Midbrain (tissue), 1 donor: ENCODE results near the gene SPRR4.

Experiments used
- DNase-seq: peaks from one replicate; lab custom pipeline; 2025; lab: John Stamatoyannopoulos, UW

Gene SPRR4, protein sequence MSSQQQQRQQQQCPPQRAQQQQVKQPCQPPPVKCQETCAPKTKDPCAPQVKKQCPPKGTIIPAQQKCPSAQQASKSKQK

DNA sequence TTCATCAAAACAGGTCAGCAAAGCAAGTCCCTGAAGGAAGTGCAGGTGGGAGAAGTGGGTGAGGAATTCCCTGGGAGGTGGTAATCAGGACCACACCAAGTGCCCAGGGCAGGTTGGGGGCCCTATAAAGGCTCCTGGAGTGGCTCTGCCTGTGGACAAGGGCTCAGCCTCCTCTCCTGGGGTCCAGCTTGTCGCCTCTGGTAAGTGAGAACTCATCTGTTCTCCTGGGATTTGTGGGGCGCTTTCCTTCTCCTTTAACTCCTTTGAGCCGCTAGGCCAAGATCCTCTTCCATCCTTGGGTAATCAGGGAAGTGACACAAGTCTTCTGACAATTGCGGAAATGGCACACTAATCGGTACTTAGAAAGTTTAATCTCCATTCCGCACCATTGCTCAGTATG is at the start of gene SPRR4:
Gene SPRR4, plus strand, starts transcription at position 154 of the 400 bp plus-strand sequence. CDS start 1,243 bp downstream, outside the sequence.
- no peak for DNase-seq

DNA sequence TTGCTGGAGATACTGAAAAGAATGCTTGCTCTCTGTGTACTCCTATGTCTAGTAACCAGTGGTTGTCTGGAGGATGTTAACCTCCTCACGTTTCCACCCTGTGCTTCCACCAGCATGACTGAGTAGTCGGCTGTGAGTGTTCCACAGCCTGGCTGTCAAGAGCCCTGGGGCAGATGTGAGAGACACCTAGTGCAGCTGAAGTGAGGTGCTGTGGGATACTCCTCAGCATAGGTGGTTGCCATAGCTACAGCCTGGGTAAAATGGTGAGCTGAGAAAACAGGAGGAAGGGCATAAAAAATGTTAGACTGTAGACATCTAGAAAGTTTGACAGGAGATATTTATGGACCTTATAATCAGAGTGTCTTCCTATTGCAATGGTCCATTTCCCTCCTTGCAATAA is 46.3 kb upstream of the SPRR4 start:
- DNase-seq: no peak

DNA sequence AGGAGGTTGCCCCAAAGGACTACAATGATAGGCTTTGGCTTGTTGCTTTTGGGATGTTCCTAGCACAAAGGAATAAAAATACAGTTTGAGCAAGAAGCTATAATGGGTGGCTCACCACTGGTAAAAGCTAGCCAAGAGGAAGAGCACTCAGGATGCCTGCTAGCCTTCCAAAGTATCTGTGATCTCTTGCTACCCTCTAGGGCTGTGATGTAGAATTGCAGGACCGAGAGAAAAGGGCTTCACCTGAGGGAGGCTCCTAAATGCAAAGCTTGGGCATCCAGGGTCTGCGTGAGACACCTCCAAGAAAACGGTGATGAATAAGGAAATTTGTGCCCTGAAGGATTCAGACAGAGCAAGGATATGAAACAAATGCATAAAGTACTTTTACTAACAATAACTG is 44.4 kb upstream of the SPRR4 start:
- no peak for DNase-seq

DNA sequence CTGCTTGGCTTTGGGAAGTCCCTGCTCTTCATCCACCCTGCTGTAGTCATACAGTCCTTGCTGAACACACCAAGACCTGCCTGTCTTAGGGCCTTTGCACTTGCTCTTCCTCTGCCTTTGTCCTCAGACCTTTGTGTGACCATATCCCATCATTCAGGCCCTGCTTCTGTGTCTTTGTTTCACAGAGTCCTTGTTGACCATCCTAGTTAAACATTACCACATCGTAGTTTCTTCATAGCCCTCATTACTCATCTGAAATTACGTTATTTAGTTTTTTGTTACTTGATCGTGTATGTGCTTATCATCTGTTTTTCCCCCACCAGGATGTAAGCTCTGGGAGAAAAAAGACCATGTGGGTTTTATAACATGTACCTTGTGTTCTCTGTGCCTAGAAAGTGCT is 41.8 kb upstream of the SPRR4 start:
- DNase-seq: no peak

DNA sequence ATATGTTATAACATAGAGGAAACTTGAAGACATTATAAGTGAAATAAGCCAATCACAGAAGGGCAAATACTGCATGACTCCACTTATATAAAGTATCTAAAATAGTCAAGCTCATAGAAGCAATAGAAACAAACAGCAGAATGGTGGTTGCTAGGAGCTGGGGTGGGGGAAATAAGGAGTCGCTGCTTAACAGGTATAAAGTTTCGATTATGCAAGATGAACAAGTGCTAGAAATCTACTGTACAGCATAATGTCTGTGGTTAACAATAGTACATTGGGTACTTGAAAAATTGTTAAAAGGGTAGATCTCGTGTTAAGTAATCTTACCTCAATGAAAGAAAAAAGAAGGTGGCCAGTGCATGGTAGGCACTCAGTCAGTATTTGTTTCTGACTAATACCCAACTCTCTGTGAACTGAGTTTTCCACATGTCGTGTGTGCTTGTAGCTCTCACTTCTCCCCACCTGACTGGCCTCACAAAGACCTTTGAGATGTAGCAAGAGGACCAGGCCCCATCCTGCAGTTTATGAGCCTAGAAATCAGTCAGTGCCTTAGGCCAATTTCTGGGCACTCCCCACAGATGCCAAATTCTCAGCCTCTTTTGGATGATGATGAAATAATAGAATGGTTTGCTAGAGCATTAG is 38.2 kb upstream of the SPRR4 start:
- DNase-seq: no peak

DNA sequence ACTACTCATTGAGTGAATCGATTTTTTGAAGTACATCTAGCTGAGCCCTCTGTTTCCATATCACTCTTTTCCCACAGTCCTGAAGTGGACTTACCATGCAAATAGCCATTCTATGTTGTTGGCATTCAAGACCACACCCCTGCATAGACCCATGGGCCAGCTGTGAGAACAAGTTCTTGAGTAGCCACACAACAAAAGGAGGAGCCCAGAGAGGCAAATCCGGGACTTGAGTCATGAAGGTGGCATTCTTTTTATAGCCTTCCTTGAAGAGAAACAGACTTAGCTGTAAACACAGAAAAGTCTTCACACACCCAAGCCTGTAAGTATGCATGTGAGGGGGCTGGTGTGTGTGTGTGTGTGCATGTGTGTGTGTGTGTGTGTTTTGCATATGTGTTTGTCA is 37.3 kb upstream of the SPRR4 start:
- DNase-seq: no peak

DNA sequence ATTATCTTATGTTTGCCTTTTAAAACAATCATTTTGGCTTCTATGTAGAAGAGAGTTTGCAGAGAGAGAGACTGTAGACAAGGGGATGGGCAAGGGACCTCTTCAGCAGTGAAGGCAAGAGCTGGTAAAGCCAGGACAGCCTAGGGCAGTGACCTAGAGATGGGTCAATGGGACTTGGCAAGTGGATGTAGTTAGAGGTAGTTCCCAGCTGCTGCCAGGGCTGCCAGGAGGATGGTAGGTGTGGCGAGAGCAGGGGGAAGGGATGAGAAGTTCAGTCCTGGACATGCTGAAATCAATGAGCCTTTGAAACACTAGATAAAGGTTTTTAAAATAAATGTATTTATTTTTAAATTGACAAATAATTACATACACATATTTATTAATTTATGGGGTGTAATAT is 29.8 kb upstream of the SPRR4 start:
- DNase-seq: no peak

DNA sequence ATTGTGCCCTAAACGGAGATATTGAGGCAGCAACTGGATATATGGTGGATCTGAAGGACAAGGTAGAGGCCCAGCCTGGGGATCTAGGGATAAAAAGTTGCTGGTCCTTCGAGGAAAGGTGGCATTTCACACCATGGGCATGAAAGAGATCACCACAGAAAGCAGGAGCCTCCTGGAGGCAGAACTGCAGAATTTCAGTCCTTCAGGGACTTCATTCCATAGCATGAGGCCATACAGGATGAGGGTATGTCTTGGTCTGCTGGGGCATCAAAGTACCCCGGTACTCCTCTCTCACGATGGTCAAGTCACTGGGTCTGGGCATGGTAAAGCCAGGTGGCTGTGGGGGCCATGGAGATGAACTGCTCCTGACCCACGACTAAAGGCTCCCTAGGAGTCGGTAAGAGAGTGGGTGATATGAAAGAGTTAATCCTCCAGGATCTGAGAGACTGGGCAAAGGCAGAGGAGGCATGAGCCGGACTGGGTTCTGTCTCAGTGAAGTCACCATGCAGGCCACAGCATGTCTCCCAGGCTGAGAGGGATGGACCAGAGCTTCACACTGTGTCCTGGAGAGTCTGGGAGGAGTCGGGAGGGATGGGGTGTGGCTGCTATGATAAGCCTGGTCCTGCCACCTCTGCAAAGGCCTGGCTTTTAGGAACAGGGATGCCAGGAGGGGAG is 29.3 kb upstream of the SPRR4 start:
- DNase-seq: no peak

DNA sequence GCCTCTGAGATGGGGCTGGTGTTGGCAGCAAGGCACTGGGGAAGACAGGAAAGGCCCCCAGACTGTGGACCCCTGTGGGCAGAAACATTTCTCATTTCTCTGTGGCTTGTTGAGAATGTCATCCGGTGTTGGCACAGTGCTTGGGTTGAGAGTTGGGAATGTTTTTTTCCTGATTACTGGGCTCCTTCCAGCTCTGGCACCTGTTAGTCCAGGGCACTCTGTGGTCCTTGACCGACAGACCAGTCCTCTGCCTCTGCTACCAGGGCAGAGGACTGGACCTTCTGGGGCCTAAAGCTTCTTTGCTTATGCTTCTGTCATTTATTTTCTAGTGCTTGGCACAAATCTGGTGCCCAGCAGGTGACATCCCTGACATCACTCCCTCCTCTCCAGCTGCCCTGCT is 28.3 kb upstream of the SPRR4 start:
- no peak for DNase-seq

DNA sequence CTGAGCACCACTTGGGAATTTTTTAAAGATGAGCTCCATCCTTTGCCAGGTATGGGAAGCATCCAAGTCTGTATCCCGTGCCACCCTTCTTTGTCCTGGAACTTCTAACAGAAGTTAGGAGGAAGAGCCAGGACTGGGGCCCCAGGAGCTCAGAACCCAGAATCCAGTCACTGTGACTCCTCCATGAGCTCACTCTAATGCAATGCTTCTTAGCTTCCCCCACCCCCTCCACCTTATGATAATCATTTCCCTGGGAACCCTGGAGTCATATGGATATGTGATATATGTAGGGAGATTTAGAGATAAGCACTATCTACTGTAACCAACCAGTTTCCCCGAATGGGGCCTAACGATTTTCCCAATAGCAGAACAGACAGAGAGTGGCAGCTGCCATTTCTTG is 24.2 kb upstream of the SPRR4 start:
- DNase-seq: no peak

DNA sequence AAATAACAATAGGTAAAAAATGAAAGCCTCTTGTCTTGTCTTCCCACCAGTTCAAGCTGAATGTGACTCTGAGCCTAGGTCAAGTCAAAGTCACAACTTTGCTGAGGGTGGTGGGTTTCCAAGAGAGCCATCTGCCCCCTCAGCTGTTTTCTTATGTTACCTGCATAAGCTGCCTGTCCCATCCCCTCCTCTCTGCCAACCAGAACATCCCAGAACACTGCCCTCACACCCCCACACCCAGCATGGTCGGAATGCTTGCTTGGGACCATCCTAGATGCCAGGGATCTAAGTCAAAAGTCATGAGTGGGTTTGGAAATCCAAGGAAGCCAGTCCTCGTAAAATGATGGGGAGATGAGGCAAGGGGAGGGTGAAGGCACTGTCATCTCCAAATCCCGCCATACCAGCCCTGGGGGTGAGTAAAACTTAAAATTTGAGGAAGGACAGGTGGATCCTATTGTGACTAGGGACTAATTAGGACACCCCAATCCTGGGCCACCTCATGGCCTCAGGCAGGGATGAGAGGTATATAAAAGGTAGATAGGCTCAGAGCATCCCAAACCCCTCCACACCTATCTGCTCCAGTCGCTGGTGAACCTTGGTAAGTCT is 23.7 kb upstream of the SPRR4 start, which contains the start of gene SPRR5:
Gene SPRR5, plus strand, starts transcription at position 556 of the 606 bp plus-strand sequence. CDS start 1,349 bp downstream, outside the sequence.
- no peak for DNase-seq

DNA sequence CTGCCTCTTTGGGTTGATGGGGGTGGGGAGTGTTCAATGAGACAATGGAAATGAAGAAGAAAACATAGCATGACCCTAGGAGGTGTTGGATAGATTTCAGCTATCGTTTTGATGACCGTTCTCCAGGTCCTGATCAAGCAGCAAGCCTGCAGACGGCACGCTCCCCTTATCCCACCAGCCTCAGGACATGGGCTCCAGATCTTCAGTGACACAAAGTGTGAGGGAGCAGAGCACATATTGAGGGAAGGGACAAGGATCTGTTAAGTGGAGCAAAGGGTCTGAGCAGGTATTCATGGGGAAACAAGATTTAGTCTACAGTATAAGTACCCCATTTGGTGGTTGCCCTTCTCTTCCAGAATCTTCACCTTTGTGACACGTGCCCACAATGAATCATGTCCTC is 18.7 kb upstream of the SPRR4 start:
- no peak for DNase-seq

DNA sequence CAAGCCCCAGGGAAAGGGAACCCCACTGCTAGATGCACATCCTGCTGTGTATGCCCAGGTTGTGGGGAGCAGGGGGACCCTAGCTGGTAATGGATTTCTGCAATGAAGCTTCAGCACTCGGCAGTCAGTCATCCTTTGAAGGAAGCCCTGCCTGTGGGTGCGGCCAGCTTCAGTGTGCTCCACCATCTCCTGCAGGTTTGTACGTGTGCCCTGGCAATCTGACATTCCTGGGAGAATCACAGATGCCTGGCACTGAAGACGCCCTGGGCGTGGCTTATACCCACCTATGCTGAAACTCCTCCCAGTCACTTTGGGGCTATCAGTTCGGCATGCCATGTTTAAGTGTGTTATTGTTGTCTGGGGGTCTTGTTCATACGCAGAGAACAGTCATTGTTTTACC is 16.7 kb upstream of the SPRR4 start:
- no peak for DNase-seq

DNA sequence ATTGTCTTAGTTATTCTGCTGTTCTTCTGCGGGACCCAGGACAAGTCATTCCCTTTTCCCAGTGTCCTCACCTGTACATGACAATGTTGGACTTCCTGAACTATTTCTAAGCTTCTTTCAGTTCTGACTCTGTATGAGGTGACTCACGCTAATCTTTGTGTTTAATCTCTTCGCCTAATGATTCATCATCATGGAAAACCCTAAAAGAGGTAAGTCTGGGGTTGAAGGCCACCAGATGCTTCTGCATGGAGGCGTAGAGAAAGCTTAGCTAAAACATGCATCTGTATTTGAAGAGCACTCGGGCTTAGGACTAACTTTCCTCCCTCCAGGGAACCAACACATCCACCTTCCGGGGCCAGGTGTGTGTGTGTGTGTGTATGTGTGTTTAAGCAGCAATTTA is 16.0 kb upstream of the SPRR4 start:
- no peak for DNase-seq

DNA sequence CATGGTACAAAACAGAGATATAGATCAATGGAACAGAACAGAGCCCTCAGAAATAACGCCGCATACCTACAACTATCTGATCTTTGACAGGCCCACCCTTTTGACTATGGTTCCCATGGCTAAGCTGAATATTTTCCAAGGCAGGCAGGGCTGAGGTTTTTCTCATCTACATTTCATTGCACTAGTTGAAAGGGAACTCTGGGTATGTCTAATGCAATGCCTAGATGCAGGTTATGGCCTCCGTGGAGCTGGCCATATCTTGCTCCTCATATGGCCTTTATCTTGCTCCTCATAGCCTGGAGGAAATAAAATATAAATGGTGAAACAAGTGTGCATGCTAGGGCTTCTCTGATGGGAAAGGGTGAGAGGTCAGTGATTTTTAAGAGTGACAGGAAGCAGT is 12.9 kb upstream of the SPRR4 start:
- no peak for DNase-seq

DNA sequence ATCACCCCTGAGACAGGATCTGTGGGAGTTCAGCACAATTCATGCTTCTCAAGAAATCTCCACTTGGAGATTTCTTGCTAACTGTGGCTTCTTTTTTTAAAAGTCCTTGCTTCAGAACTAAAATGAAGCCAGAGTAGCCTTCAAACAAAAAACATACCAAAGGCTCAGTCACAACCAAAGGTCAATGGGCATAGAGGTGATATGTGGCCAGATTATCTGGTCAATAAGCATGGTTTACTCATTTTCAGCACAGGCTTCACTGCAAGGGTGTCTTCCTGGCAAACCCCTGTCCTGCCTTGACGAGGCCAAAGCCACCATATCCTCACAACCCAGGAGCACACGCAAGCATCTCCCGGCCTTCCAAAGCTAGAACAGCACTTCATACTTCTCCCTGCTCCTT is 11.2 kb upstream of the SPRR4 start:
- DNase-seq: no peak

DNA sequence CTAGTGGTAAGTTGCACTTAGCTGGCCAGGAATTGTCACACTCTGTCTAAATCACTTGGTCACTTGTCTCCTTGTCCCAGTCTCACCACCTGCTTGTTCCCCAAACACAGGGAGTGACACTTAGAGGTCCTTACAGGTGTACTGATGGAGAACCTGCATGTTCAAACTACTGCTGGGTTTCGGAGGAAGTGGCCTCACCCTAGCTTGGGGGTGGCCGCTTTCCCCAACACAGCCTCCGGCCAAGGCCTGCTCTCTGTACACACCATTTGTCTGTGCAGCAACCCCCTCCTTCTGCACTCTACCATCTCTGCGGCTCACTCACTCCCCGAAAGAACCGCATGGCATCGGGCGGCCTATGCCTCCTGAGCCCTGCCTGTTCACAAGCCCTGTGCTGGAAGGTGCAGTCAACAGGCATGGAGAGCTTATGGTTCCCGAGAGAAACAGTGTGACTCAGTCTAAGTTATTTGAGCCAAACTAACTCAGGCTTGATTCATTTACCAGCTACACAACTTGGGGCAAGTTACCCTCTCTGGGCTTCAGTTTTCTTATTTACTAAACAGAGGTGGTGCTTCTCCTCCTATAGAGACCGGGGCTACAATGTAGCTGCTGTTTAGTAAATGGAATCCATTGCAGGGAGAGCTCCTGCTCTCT is 10.5 kb upstream of the SPRR4 start:
- DNase-seq: no peak

DNA sequence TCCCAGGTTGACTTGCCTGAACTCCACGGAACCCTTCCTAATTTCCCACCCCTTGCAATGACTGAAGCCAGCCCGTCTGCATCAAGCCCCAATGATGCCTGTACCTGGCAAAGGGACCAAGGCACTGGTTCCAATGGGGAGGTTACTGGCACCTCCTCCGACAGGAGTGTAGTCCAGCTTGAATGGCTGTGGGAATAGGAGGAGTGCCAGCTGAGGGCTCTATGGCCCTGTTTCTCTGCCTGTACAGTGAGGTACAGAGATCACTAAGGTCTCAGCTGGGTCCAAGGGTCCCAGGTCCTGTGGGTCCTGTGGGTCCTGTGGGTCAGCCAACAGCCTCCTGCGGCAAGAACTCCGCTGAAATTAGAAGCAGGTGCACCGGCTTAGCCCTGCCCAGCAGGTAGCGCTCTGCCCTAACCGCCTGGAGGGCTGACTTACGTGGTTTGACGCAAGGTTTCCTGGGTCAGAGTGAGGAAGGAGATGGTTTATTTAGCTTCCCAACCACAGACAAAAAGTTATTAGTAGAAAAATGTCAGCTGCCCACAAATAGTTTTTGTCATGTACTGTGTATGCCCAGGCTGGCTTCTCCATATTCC is 9.9 kb upstream of the SPRR4 start:
- DNase-seq: no peak

DNA sequence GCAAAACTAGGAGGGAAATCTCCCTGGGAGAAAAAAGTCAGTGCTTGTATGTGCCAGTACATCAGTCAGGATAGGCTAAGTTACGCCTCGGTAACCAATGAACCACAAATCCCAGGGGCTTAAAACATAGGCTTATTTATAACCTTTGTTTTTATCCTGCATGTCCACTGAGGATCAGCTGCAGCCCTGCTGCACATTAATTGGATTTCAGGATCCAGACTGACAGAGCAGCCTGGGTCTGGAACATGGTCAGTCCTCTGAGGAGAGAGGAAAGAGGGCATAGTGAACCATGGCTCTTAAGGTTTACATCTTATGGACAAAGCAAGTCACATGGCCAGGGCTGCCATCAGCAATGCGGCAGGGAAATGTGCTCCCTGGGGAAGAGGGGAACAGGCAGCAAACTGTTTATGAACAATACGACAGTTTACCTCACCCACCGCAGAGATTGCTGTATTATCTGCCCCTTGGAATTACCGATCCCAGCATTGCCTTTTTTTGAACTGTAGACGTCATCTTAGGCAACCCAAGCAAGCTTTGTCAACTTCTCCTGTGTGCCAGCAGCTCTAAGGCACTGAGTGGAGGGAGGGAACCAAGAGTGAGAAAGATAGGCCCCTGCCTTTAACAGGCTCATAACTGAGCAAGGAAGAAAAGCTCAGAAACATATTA is 9.1 kb upstream of the SPRR4 start:
- no peak for DNase-seq

DNA sequence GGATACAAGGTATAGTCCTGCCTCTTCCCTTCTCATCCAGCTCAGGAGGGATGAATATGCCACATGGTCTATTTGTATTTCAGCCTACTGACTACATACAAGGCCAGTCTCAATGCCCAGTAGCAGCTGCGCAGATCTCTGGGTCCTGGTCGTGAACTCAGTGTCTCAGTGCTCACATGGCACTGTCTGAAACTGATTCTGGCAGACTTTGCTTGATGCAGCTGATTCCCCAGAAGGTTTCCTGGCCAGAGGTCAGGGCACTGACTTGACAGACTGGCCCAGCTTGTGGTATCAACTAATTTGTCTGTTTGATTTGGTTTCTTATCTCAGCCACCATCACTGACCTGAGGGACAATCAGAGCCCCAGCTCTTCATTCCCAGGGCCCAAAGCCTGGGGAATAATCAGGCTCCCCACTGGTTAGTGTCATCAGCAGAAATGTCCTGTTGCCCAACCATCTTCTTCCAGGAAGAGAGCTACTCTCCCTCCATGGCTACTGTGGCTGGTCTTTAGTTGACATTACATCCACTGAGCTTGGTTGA is 7.5 kb upstream of the SPRR4 start:
- DNase-seq: no peak

DNA sequence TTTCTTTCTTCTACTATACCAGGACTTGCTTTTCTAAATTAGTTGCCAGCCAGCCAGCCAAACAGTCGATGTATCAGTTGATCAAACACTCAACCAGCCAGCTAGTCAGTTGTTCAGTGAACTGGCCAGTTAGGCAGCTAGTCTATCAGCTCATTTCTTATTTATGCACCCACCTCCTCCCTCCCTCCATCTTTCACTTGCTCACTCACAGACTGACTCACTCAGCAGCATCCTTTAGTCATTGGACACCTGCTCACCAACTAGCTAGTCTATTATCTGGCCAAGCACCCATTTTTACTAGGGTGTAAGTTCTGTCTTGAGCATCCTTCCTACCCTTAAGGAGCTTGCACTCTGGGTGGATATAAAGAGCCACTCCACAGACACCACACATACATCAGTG is 5.9 kb upstream of the SPRR4 start:
- no peak for DNase-seq

DNA sequence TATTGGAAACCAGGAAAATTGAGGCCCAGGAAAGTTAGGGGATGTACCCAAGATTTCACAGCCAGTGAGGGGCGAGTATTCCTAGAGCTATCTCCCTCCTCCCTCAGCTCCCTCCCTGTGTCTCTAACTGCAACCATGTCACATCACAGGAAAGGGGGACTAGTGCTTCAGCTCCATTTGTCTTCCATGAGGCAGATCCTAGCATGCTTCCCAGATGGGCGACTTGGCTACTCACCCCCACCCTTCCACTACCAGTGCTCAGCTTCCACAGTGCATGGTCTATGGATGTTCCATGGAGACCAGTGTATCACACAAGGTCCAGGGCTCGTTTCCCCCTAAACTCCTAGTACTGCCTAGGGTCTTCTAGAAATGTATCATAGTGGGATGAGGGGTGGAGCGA is 4.6 kb upstream of the SPRR4 start:
- DNase-seq: no peak
